ENCODE results near the gene CLSTN3. TPM values are rescaled to one million over a fixed set of nuclear protein-coding genes. Genes with fewer than 3 reads are reported as not detected.

CLSTN3 gene
- total RNA-seq, 1 donor from 2014 or later, result 134 TPM

GRCh38 chr12:7114008-7114407 is 16.2 kb upstream of the CLSTN3 start:
- peaks cover 6% of the 10 kb centered on the region for H3K27me3 Mint-ChIP-seq (ENCODE audit: unreplicated experiment)
- TF ChIP-seq CTCF (IDR thresholded peaks at IDR 0.05; ENCODE audit: unreplicated experiment), result no peak
- peaks cover 18% of the 10 kb centered on the region for H3K36me3 Mint-ChIP-seq (ENCODE audit: low read depth, unreplicated experiment)
- H3K27ac Mint-ChIP-seq (ENCODE audit: unreplicated experiment), result peak overlapping the region; percentile 42
- peaks cover 3% of the 10 kb centered on the region for H3K4me1 Mint-ChIP-seq (ENCODE audit: unreplicated experiment)
- H3K4me3 Mint-ChIP-seq (ENCODE audit: unreplicated experiment), result no peak overlapping the region
- no peak for DNase-seq (ENCODE audit: low spot score)
- H3K9me3 Mint-ChIP-seq (ENCODE audit: unreplicated experiment), result no peaks in the 10 kb centered on the region

- H3K27ac Mint-ChIP-seq (ENCODE audit: unreplicated experiment), result no peak overlapping the region
- no peaks in the 10 kb centered on the region for H3K4me1 Mint-ChIP-seq (ENCODE audit: unreplicated experiment)
- no peak for DNase-seq (ENCODE audit: low spot score)
- peaks cover 18% of the 10 kb centered on the region for H3K36me3 Mint-ChIP-seq (ENCODE audit: low read depth, unreplicated experiment)
- H3K9me3 Mint-ChIP-seq (ENCODE audit: unreplicated experiment), result no peaks in the 10 kb centered on the region
- TF ChIP-seq CTCF (IDR thresholded peaks at IDR 0.05; ENCODE audit: unreplicated experiment), result no peak
- H3K4me3 Mint-ChIP-seq (ENCODE audit: unreplicated experiment), result no peak overlapping the region
- peaks cover 6% of the 10 kb centered on the region for H3K27me3 Mint-ChIP-seq (ENCODE audit: unreplicated experiment)
Observed at GRCh38 chr12:7114851-7115250, 15.3 kb upstream of the CLSTN3 start.

- Mint-ChIP-seq H3K36me3 (ENCODE audit: low read depth, unreplicated experiment) (peaks cover 18% of the 10 kb centered on the region), H3K4me1 (ENCODE audit: unreplicated experiment) (no peaks in the 10 kb centered on the region), H3K27ac (ENCODE audit: unreplicated experiment) (no peak overlapping the region), H3K27me3 (ENCODE audit: unreplicated experiment) (peaks cover 6% of the 10 kb centered on the region), H3K4me3 (ENCODE audit: unreplicated experiment) (no peak overlapping the region), H3K9me3 (ENCODE audit: unreplicated experiment) (no peaks in the 10 kb centered on the region)
- no peak for TF ChIP-seq CTCF (IDR thresholded peaks at IDR 0.05; ENCODE audit: unreplicated experiment)
- no peak for DNase-seq (ENCODE audit: low spot score)
Observed at GRCh38 chr12:7116196-7116595, 14.0 kb upstream of the CLSTN3 start.

- no peak for DNase-seq (ENCODE audit: low spot score)
- no peak for TF ChIP-seq CTCF (IDR thresholded peaks at IDR 0.05; ENCODE audit: unreplicated experiment)
- Mint-ChIP-seq H3K4me1 (ENCODE audit: unreplicated experiment) (no peaks in the 10 kb centered on the region), H3K4me3 (ENCODE audit: unreplicated experiment) (no peak overlapping the region), H3K27ac (ENCODE audit: unreplicated experiment) (no peak overlapping the region), H3K9me3 (ENCODE audit: unreplicated experiment) (no peaks in the 10 kb centered on the region), H3K27me3 (ENCODE audit: unreplicated experiment) (peaks cover 6% of the 10 kb centered on the region), H3K36me3 (ENCODE audit: low read depth, unreplicated experiment) (peaks cover 21% of the 10 kb centered on the region)
Observed at GRCh38 chr12:7116916-7117315, 13.3 kb upstream of the CLSTN3 start.

GRCh38 chr12:7117670-7118069 is 12.5 kb upstream of the CLSTN3 start:
- no peak overlapping the region for H3K4me3 Mint-ChIP-seq (ENCODE audit: unreplicated experiment)
- no peaks in the 10 kb centered on the region for H3K9me3 Mint-ChIP-seq (ENCODE audit: unreplicated experiment)
- no peaks in the 10 kb centered on the region for H3K4me1 Mint-ChIP-seq (ENCODE audit: unreplicated experiment)
- H3K36me3 Mint-ChIP-seq (ENCODE audit: low read depth, unreplicated experiment), result peaks cover 23% of the 10 kb centered on the region
- no peak overlapping the region for H3K27ac Mint-ChIP-seq (ENCODE audit: unreplicated experiment)
- H3K27me3 Mint-ChIP-seq (ENCODE audit: unreplicated experiment), result peaks cover 6% of the 10 kb centered on the region
- no peak for TF ChIP-seq CTCF (IDR thresholded peaks at IDR 0.05; ENCODE audit: unreplicated experiment)
- no peak for DNase-seq (ENCODE audit: low spot score)
